A549 (cell line): Measurements from ENCODE around the gene CDC37L1. TPM values are rescaled to one million over a fixed set of nuclear protein-coding genes. Genes with fewer than 3 reads are reported as not detected.

ENCODE experiments used
- ATAC-seq, 2 experiments: fragments of 200-7000 bp in 1 of 2; fragments of >200 bp in 1 of 2; cut with Nextera tagmentation in 1 of 2; cut with Tn5 transposase in 1 of 2; 3 replicates each; pipeline versions ENCODE4 v1.8.0 to v1.9.1; 2018 to 2020; ENCODE audit warnings: mild to moderate bottlenecking in 1 of 2, moderate library complexity in 1 of 2
- CTCF ChIA-PET: fragments of 300-600 bp; sonication (Branson Sonifier 250); formaldehyde crosslinking; extraction: SDS; loops from one replicate; lab custom pipeline; 2021; ENCODE audit warnings: antibody characterized with exemption, inconsistent platforms; lab: Yijun Ruan, JAX
- POLR2A ChIA-PET: fragments of 350-600 bp; formaldehyde crosslinking; extraction: SDS; loops from one replicate; lab custom pipeline; 2021; ENCODE audit warnings: antibody characterized with exemption, inconsistent platforms; lab: Yijun Ruan, JAX
- DNase-seq, 2 experiments: peaks; one replicate each; pipeline versions ENCODE4 v3.0.0 to v3.0.0-alpha.2; 2011 to 2016; ENCODE audit warnings: low read depth in 1 of 2, low spot score in 1 of 2
- FAIRE-seq: peaks from 2 replicates; lab custom pipeline; 2011; peaks lifted over from hg19 to GRCh38; lab: Jason Lieb, UNC
- H3K27ac ChIP-seq, 2 experiments: fragments of >200 bp; sonication (Bioruptor Twin); formaldehyde crosslinking; 3 replicates each; pipeline ENCODE4 v1.5.1; 2016 to 2017
- H3K4me1 ChIP-seq: fragments of >200 bp; sonication (Bioruptor Twin); formaldehyde crosslinking; 3 replicates; pipeline ENCODE4 v1.6.1; 2016
- H3K4me2 ChIP-seq: fragments of >200 bp; sonication (Bioruptor Twin); formaldehyde crosslinking; 3 replicates; pipeline ENCODE4 v1.6.1; 2016
- H3K4me3 ChIP-seq: fragments of >200 bp; sonication (Bioruptor Twin); formaldehyde crosslinking; 3 replicates; pipeline ENCODE4 v1.5.1; 2016
- H3K9me3 ChIP-seq: fragments of >200 bp; sonication (Bioruptor Twin); formaldehyde crosslinking; 3 replicates; pipeline ENCODE4 v1.6.1; 2016
- CBX8 ChIP-seq: fragments of 200-600 bp; sonication (generic); IDR thresholded peaks from 2 replicates; pipeline ENCODE4 v1.6.1; 2016
- CEBPB ChIP-seq, 2 experiments: fragments of >200 bp in 1 of 2; sonication (Bioruptor Twin) in 1 of 2; formaldehyde crosslinking in 1 of 2; IDR thresholded peaks; 2 replicates each; pipeline ENCODE4 v1.6.1; 2012 to 2016
- EHF ChIP-seq: fragments of 250-450 bp; sonication (Bioruptor Pico); IDR thresholded peaks from 2 replicates; pipeline ENCODE4 v1.5.0; 2020; ENCODE audit warnings: mild to moderate bottlenecking
- FOSB ChIP-seq: fragments of 250-450 bp; sonication (Bioruptor Pico); IDR thresholded peaks from 2 replicates; pipeline ENCODE4 v1.5.0; 2020; ENCODE audit warnings: mild to moderate bottlenecking, moderate library complexity
- FOSL2 ChIP-seq, 2 experiments: fragments of 450-650 bp in 1 of 2; fragments of >200 bp in 1 of 2; sonication (Bioruptor Twin) in 1 of 2; formaldehyde crosslinking; IDR thresholded peaks; 2 replicates each; pipeline versions ENCODE4 v1.5.0 to v1.6.1; 2016 to 2020; ENCODE audit warnings: mild to moderate bottlenecking in 1 of 2, moderate library complexity in 1 of 2
- GATA3 ChIP-seq: IDR thresholded peaks from 2 replicates; pipeline ENCODE4 v1.6.1; 2012; ENCODE audit warnings: borderline replicate concordance
- HMGXB4 ChIP-seq: fragments of 250-450 bp; sonication (Bioruptor Pico); IDR thresholded peaks from 2 replicates; pipeline ENCODE4 v1.5.0; 2021; ENCODE audit warnings: mild to moderate bottlenecking, moderate library complexity, borderline replicate concordance
- HOXA7 ChIP-seq: fragments of 250-450 bp; sonication (Bioruptor Pico); IDR thresholded peaks from 2 replicates; pipeline ENCODE4 v1.5.0; 2020; ENCODE audit warnings: mild to moderate bottlenecking, moderate library complexity
- HOXB5 ChIP-seq: fragments of 250-450 bp; sonication (Bioruptor Pico); IDR thresholded peaks from 2 replicates; pipeline ENCODE4 v1.5.0; 2020; ENCODE audit warnings: mild to moderate bottlenecking, moderate library complexity
- JUNB ChIP-seq: fragments of >200 bp; sonication (Bioruptor Twin); formaldehyde crosslinking; IDR thresholded peaks from 2 replicates; pipeline ENCODE4 v1.6.1; 2016
- KDM1A ChIP-seq: fragments of 200-600 bp; sonication (generic); IDR thresholded peaks from 2 replicates; pipeline ENCODE4 v1.6.1; 2016; ENCODE audit warnings: low read depth, mild to moderate bottlenecking
- MAZ ChIP-seq: fragments of 150-350 bp; IDR thresholded peaks from 2 replicates; pipeline ENCODE4 v1.6.1; 2014; ENCODE audit warnings: antibody characterized with exemption, low read depth, low read length, borderline replicate concordance
- MYC ChIP-seq: IDR thresholded peaks from 2 replicates; pipeline ENCODE4 v1.6.1; 2012; ENCODE audit warnings: mild to moderate bottlenecking, inconsistent platforms, low read length, improper control_type of control experiment, borderline replicate concordance
- POLR2A ChIP-seq: IDR thresholded peaks from 2 replicates; pipeline ENCODE4 v1.6.1; 2012; ENCODE audit warnings: mild to moderate bottlenecking, low read length
- RCOR1 ChIP-seq: fragments of 150-350 bp; IDR thresholded peaks from 2 replicates; pipeline ENCODE4 v1.6.1; 2014; ENCODE audit warnings: antibody characterized with exemption, low read length, low read depth
- SREBF2 ChIP-seq: fragments of 450-650 bp; IDR thresholded peaks from 2 replicates; pipeline ENCODE4 v1.6.1; 2014; ENCODE audit warnings: mild to moderate bottlenecking, moderate library complexity
- USF2 ChIP-seq: fragments of 450-650 bp; IDR thresholded peaks from 2 replicates; pipeline ENCODE4 v1.6.1; 2014; ENCODE audit warnings: antibody characterized with exemption
- ZFP36 ChIP-seq: fragments of 450-650 bp; IDR thresholded peaks from 2 replicates; pipeline ENCODE4 v1.6.1; 2014; ENCODE audit warnings: borderline replicate concordance; ENCODE audit not compliant: partially characterized antibody
- ZNF302 ChIP-seq: fragments of 250-450 bp; sonication (Bioruptor Pico); IDR thresholded peaks from 2 replicates; pipeline ENCODE4 v1.9.0; 2021; ENCODE audit warnings: inconsistent platforms, mild to moderate bottlenecking, moderate library complexity
- WGBS: methylation state at CpG from one replicate; pipeline ENCODE4 v1.1.6; 2017; ENCODE audit errors: missing lambda C conversion rate; 5-methylcytosine and 5-hydroxymethylcytosine counted together
- polyA plus RNA-seq, 4 experiments: library from polyadenylated mRNA; depleted of rRNA in 3 of 4; stranded (reverse); fragments of >200 nt; fragmentation: RNase III in 1 of 4; extraction: RNeasy Plus Mini Kit Qiagen cat#74134 plus additional on column Dnase treatment in 1 of 4; gene quantifications; 2 replicates in 3 of 4; 3 replicates in 1 of 4; pipeline ENCODE4 v1.2.3, GENCODE V29; 2011 to 2017
- TF ChIP-seq, protein P1 (sequence below): IDR thresholded peaks from 2 replicates; pipeline ENCODE4 v1.6.1; 2012
- TF ChIP-seq, protein P2 (sequence below): fragments of >200 bp; sonication (Bioruptor Twin); formaldehyde crosslinking; IDR thresholded peaks from 3 replicates; pipeline ENCODE4 v1.6.1; 2016
- TF ChIP-seq, protein P3 (sequence below): fragments of >200 bp; sonication (Bioruptor Twin); formaldehyde crosslinking; IDR thresholded peaks from 3 replicates; pipeline ENCODE4 v1.5.1; 2016
- TF ChIP-seq, protein P4 (sequence below): IDR thresholded peaks from 2 replicates; pipeline ENCODE4 v1.6.1; 2012; ENCODE audit warnings: low read depth, borderline replicate concordance
- TF ChIP-seq, protein P5 (sequence below): fragments of 150-350 bp; IDR thresholded peaks from 2 replicates; pipeline ENCODE4 v1.6.1; 2014; ENCODE audit warnings: low read depth, mild to moderate bottlenecking, low read length

Gene CDC37L1
- polyA plus RNA-seq, 2 of the 4 experiments (the other 2 are of a cell fraction), result 9.5 to 16.2 TPM

DNA sequence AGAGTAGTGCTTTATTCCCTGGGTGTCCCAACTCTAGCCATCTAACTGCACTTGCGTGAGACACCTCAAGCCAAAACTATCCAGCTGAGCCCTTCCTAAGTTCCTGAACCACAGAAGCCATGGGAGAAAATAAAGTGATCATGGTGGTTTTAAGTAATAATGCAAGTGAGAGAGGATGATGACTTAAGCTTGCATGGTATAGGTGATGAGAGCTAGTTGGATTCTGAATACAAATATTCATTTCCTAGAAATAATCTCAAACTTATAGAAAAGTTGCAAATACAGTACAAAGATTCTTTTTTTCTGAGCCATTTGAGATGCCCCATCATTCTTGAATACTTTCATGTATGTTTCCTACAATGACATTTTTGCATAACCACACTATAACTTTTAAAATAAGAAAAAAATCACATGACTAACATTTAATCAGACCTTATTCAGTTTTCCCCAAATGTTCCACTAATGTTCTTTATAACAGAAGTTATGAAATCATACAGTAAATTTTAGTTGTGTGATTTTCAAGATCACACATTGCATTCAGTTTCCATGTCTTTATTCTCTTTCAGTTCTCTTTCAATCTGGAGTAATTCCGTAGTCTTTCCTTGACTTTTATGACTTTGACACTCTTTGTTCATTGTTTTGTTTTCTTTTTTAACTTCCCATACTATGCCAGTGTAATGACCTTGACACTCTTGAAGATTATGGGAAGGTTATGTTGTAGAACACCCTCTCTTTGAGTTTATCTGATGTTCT lies 67.1 kb downstream of the CDC37L1 start:
- H3K27ac ChIP-seq, result no peak overlapping the region
- ChIA-PET CTCF (interaction anchor here (1.3 to 8.0 kb wide), 5 partner anchors 14 to 854 kb away, joined by 3 to 69 read pairs (median 4); no protein-coding TSS in a partner anchor), POLR2A (no interaction called here)
- H3K4me2 ChIP-seq, result no peak overlapping the region
- no peak for ATAC-seq
- no peaks in the 10 kb centered on the region for H3K9me3 ChIP-seq
- TF ChIP-seq HOXB5, result no peak
- TF ChIP-seq FOSL2 (IDR thresholded peaks at IDR 0.05), result no peak
- no peak for TF ChIP-seq FOSL2 (CRISPR knock-in tag; IDR thresholded peaks at IDR 0.05)
- no peak for TF ChIP-seq GATA3
- TF ChIP-seq MYC, result no peak
- TF ChIP-seq USF2, result no peak
- no peak for TF ChIP-seq RCOR1
- TF ChIP-seq KDM1A, result no peak
- TF ChIP-seq MAZ, result no peak
- TF ChIP-seq POLR2A, result no peak
- TF ChIP-seq, protein P1, sequence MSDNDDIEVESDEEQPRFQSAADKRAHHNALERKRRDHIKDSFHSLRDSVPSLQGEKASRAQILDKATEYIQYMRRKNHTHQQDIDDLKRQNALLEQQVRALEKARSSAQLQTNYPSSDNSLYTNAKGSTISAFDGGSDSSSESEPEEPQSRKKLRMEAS, result no peak
- no peak for TF ChIP-seq HMGXB4 (CRISPR knock-in tag)
- TF ChIP-seq, protein P2, sequence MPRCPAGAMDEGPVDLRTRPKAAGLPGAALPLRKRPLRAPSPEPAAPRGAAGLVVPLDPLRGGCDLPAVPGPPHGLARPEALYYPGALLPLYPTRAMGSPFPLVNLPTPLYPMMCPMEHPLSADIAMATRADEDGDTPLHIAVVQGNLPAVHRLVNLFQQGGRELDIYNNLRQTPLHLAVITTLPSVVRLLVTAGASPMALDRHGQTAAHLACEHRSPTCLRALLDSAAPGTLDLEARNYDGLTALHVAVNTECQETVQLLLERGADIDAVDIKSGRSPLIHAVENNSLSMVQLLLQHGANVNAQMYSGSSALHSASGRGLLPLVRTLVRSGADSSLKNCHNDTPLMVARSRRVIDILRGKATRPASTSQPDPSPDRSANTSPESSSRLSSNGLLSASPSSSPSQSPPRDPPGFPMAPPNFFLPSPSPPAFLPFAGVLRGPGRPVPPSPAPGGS, result no peak
- TF ChIP-seq ZNF302 (CRISPR knock-in tag), result no peak
- TF ChIP-seq, protein P3, sequence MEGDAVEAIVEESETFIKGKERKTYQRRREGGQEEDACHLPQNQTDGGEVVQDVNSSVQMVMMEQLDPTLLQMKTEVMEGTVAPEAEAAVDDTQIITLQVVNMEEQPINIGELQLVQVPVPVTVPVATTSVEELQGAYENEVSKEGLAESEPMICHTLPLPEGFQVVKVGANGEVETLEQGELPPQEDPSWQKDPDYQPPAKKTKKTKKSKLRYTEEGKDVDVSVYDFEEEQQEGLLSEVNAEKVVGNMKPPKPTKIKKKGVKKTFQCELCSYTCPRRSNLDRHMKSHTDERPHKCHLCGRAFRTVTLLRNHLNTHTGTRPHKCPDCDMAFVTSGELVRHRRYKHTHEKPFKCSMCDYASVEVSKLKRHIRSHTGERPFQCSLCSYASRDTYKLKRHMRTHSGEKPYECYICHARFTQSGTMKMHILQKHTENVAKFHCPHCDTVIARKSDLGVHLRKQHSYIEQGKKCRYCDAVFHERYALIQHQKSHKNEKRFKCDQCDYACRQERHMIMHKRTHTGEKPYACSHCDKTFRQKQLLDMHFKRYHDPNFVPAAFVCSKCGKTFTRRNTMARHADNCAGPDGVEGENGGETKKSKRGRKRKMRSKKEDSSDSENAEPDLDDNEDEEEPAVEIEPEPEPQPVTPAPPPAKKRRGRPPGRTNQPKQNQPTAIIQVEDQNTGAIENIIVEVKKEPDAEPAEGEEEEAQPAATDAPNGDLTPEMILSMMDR, result no peak
- TF ChIP-seq, protein P4, sequence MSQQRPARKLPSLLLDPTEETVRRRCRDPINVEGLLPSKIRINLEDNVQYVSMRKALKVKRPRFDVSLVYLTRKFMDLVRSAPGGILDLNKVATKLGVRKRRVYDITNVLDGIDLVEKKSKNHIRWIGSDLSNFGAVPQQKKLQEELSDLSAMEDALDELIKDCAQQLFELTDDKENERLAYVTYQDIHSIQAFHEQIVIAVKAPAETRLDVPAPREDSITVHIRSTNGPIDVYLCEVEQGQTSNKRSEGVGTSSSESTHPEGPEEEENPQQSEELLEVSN, result no peak
- TF ChIP-seq EHF (CRISPR knock-in tag), result no peak
- no peak for TF ChIP-seq ZFP36
- no peak for TF ChIP-seq CBX8
- TF ChIP-seq JUNB, result no peak
- DNase-seq, result no peak
- no peak for FAIRE-seq
- H3K4me1 ChIP-seq, result peaks cover 11% of the 10 kb centered on the region; the same call in 2 of the 3 replicates
- H3K4me3 ChIP-seq, result no peak overlapping the region
- 82% methylated on average over 2 of the region's 2 CpGs for WGBS

- Histone ChIP-seq H3K4me1 (no peaks in the 10 kb centered on the region), H3K4me3 (no peak overlapping the region), H3K9me3 (no peaks in the 10 kb centered on the region), H3K4me2 (no peak overlapping the region), H3K27ac (no peak overlapping the region)
- ATAC-seq (peak in 1 of 2 experiments; percentile 28; a peak in 1 of 6 replicates), FAIRE-seq (peak; percentile 72), DNase-seq (no peak)
- ChIA-PET CTCF (interaction anchor here (1.2 to 4.1 kb wide), 5 partner anchors 11 to 852 kb away, joined by 3 to 25 read pairs (median 5); no protein-coding TSS in a partner anchor), POLR2A (no interaction called here)
- WGBS, result 84% methylated on average over 5 of the region's 5 CpGs
- no peak for TF ChIP-seq FOSB
- no peak for TF ChIP-seq JUNB
- TF ChIP-seq ZNF302 (CRISPR knock-in tag), result no peak
- no peak for TF ChIP-seq RCOR1
- TF ChIP-seq SREBF2, result no peak
- no peak for TF ChIP-seq ZFP36
- no peak for TF ChIP-seq CBX8
- no peak for TF ChIP-seq CEBPB (IDR thresholded peaks at IDR 0.05)
- TF ChIP-seq, protein P5, sequence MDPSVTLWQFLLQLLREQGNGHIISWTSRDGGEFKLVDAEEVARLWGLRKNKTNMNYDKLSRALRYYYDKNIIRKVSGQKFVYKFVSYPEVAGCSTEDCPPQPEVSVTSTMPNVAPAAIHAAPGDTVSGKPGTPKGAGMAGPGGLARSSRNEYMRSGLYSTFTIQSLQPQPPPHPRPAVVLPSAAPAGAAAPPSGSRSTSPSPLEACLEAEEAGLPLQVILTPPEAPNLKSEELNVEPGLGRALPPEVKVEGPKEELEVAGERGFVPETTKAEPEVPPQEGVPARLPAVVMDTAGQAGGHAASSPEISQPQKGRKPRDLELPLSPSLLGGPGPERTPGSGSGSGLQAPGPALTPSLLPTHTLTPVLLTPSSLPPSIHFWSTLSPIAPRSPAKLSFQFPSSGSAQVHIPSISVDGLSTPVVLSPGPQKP, result no peak
- TF ChIP-seq EHF (CRISPR knock-in tag), result no peak
- TF ChIP-seq GATA3, result no peak
- no peak for TF ChIP-seq HOXA7 (CRISPR knock-in tag)
- no peak for TF ChIP-seq HMGXB4 (CRISPR knock-in tag)
Observed at GRCh38 chr9:4748612-4749011, 69.2 kb downstream of the CDC37L1 start.
